Measurements from ENCODE around the gene OR12D1.

GRCh38 chr6:29465279-29465678 lies 50.6 kb downstream of the OR12D1 start:
- TF ChIP-seq MLX (CRISPR knock-in tag; conservative IDR thresholded peaks at IDR 0.05) (no peak), EZH2 (IDR thresholded peaks at IDR 0.05; ENCODE audit: borderline replicate concordance, low read depth, low read length) (no peak), GABPA (tag; conservative IDR thresholded peaks at IDR 0.05; ENCODE audit: low read depth) (no peak)
